ENCODE results near the gene DNAJC8.

The DNAJC8 gene

DNA sequence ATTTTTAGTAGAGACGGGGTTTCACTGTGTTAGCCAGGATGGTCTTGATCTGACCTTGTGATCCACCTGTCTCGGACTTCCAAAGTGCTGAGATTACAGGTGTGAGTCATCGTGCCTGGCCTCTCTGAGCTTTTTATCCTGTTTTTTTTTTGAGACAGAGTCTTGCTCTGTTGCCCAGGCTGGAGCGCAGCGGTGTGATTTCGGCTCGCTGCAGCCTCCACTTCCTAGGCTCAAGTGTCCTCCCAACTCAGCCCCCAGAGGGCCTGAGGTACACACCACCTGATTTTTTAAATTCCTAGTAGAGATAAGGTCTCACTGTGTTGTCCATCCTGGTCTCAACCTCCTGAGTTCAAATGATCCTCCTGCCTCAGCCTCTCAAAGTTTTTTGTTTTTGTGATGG, 46.9 kb upstream of the DNAJC8 start:
- TF ChIP-seq GLIS3 (CRISPR knock-in tag; IDR thresholded peaks at IDR 0.05) = no peak
- TF ChIP-seq TOX (CRISPR knock-in tag; IDR thresholded peaks at IDR 0.05; ENCODE audit: borderline replicate concordance) = no peak
- TF ChIP-seq ZNF8 (CRISPR knock-in tag; IDR thresholded peaks at IDR 0.05) = no peak
- TF ChIP-seq ARNTL (CRISPR knock-in tag; IDR thresholded peaks at IDR 0.05; ENCODE audit: borderline replicate concordance, low read depth) = no peak
- TF ChIP-seq CREB5 (CRISPR knock-in tag; IDR thresholded peaks at IDR 0.05; ENCODE audit: low read depth) = no peak
- TF ChIP-seq ZNF565 (CRISPR knock-in tag; conservative IDR thresholded peaks at IDR 0.05; ENCODE audit: low read depth) = no peak
- TF ChIP-seq RARB (CRISPR knock-in tag; IDR thresholded peaks at IDR 0.05) = no peak
- TF ChIP-seq, protein P1, sequence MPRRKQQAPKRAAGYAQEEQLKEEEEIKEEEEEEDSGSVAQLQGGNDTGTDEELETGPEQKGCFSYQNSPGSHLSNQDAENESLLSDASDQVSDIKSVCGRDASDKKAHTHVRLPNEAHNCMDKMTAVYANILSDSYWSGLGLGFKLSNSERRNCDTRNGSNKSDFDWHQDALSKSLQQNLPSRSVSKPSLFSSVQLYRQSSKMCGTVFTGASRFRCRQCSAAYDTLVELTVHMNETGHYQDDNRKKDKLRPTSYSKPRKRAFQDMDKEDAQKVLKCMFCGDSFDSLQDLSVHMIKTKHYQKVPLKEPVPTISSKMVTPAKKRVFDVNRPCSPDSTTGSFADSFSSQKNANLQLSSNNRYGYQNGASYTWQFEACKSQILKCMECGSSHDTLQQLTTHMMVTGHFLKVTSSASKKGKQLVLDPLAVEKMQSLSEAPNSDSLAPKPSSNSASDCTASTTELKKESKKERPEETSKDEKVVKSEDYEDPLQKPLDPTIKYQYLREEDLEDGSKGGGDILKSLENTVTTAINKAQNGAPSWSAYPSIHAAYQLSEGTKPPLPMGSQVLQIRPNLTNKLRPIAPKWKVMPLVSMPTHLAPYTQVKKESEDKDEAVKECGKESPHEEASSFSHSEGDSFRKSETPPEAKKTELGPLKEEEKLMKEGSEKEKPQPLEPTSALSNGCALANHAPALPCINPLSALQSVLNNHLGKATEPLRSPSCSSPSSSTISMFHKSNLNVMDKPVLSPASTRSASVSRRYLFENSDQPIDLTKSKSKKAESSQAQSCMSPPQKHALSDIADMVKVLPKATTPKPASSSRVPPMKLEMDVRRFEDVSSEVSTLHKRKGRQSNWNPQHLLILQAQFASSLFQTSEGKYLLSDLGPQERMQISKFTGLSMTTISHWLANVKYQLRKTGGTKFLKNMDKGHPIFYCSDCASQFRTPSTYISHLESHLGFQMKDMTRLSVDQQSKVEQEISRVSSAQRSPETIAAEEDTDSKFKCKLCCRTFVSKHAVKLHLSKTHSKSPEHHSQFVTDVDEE (CRISPR knock-in tag; IDR thresholded peaks at IDR 0.05) = no peak
- no peak for TF ChIP-seq ZFP3 (CRISPR knock-in tag; IDR thresholded peaks at IDR 0.05)
- TF ChIP-seq, protein P2, sequence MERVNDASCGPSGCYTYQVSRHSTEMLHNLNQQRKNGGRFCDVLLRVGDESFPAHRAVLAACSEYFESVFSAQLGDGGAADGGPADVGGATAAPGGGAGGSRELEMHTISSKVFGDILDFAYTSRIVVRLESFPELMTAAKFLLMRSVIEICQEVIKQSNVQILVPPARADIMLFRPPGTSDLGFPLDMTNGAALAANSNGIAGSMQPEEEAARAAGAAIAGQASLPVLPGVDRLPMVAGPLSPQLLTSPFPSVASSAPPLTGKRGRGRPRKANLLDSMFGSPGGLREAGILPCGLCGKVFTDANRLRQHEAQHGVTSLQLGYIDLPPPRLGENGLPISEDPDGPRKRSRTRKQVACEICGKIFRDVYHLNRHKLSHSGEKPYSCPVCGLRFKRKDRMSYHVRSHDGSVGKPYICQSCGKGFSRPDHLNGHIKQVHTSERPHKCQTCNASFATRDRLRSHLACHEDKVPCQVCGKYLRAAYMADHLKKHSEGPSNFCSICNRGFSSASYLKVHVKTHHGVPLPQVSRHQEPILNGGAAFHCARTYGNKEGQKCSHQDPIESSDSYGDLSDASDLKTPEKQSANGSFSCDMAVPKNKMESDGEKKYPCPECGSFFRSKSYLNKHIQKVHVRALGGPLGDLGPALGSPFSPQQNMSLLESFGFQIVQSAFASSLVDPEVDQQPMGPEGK (CRISPR knock-in tag; IDR thresholded peaks at IDR 0.05; ENCODE audit: borderline replicate concordance) = no peak
- no peak for TF ChIP-seq BACH2 (CRISPR knock-in tag; IDR thresholded peaks at IDR 0.05; ENCODE audit: borderline replicate concordance)
- ATAC-seq = no peak

- TF ChIP-seq RARB (CRISPR knock-in tag; IDR thresholded peaks at IDR 0.05) = no peak
- no peak for TF ChIP-seq ZFP3 (CRISPR knock-in tag; IDR thresholded peaks at IDR 0.05)
- TF ChIP-seq CSRNP3 (CRISPR knock-in tag; IDR thresholded peaks at IDR 0.05) = no peak
- TF ChIP-seq GLIS3 (CRISPR knock-in tag; IDR thresholded peaks at IDR 0.05) = no peak
- no peak for TF ChIP-seq ISL1 (CRISPR knock-in tag; IDR thresholded peaks at IDR 0.05)
- no peak for ATAC-seq
These were observed 45.9 kb upstream of the DNAJC8 start for GRCh38 chr1:28278763-28279162.

- no peak; the same call in 2 of the 3 replicates for ATAC-seq
- TF ChIP-seq CSRNP3 (CRISPR knock-in tag; IDR thresholded peaks at IDR 0.05) = no peak
- TF ChIP-seq BACH2 (CRISPR knock-in tag; IDR thresholded peaks at IDR 0.05; ENCODE audit: borderline replicate concordance) = no peak
- no peak for TF ChIP-seq GLIS3 (CRISPR knock-in tag; IDR thresholded peaks at IDR 0.05)
- TF ChIP-seq ZFP3 (CRISPR knock-in tag; IDR thresholded peaks at IDR 0.05) = no peak
- no peak for TF ChIP-seq RARB (CRISPR knock-in tag; IDR thresholded peaks at IDR 0.05)
- no peak for TF ChIP-seq TCF4 (CRISPR knock-in tag; IDR thresholded peaks at IDR 0.05; ENCODE audit: borderline replicate concordance)
- TF ChIP-seq ZNF8 (CRISPR knock-in tag; IDR thresholded peaks at IDR 0.05) = no peak
These were observed 40.5 kb upstream of the DNAJC8 start for GRCh38 chr1:28273216-28273860.

GRCh38 chr1:28272215-28272852, 39.5 kb upstream of the DNAJC8 start:
- ATAC-seq = no peak
- TF ChIP-seq, protein P3, sequence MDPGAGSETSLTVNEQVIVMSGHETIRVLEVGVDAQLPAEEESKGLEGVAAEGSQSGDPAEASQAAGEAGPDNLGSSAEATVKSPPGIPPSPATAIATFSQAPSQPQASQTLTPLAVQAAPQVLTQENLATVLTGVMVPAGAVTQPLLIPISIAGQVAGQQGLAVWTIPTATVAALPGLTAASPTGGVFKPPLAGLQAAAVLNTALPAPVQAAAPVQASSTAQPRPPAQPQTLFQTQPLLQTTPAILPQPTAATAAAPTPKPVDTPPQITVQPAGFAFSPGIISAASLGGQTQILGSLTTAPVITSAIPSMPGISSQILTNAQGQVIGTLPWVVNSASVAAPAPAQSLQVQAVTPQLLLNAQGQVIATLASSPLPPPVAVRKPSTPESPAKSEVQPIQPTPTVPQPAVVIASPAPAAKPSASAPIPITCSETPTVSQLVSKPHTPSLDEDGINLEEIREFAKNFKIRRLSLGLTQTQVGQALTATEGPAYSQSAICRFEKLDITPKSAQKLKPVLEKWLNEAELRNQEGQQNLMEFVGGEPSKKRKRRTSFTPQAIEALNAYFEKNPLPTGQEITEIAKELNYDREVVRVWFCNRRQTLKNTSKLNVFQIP (CRISPR knock-in tag; IDR thresholded peaks at IDR 0.05; ENCODE audit: borderline replicate concordance, low read depth) = no peak
- TF ChIP-seq ZFP30 (CRISPR knock-in tag; IDR thresholded peaks at IDR 0.05) = no peak
- TF ChIP-seq ISL1 (CRISPR knock-in tag; IDR thresholded peaks at IDR 0.05) = no peak
- TF ChIP-seq GLIS3 (CRISPR knock-in tag; IDR thresholded peaks at IDR 0.05) = no peak
- TF ChIP-seq, protein P2 (CRISPR knock-in tag; IDR thresholded peaks at IDR 0.05; ENCODE audit: borderline replicate concordance) = no peak
- no peak for TF ChIP-seq CSRNP3 (CRISPR knock-in tag; IDR thresholded peaks at IDR 0.05)
- TF ChIP-seq PPARA (CRISPR knock-in tag; IDR thresholded peaks at IDR 0.05; ENCODE audit: borderline replicate concordance) = no peak
- no peak for TF ChIP-seq ZNF8 (CRISPR knock-in tag; IDR thresholded peaks at IDR 0.05)
- no peak for TF ChIP-seq TCF4 (CRISPR knock-in tag; IDR thresholded peaks at IDR 0.05; ENCODE audit: borderline replicate concordance)
- TF ChIP-seq ESRRG (CRISPR knock-in tag; IDR thresholded peaks at IDR 0.05) = no peak
- no peak for TF ChIP-seq ZFP3 (CRISPR knock-in tag; IDR thresholded peaks at IDR 0.05)

Data from SK-N-SH treated with all-trans-retinoic acid at 6 μM for 48 hours (cell line).